ENCODE measurements around the gene MORN1.

DNA sequence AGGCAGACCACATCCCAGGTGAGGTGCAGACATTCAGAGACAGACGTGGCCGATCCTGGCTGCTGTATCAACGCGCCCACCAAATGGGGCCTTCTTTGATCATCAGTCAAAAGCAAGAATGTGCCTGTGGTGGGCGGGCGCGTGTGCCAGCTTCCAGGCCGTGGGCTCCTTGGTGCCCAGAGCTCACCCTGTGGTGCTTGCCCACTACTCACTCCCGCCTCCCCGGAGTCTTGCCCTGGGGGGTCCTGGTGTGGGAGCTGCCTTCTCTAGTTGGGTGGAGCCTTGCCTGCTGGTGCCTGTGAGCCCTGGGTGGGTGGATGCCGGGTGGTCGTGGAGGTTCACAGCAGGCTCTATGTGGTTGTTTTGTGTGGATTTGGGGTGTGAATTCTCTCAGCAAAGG, 92.7 kb downstream of the MORN1 start:
- TF ChIP-seq REST (IDR thresholded peaks at IDR 0.05; ENCODE audit: low read depth) (no peak), TCF12 (IDR thresholded peaks at IDR 0.05; ENCODE audit: low read depth) (no peak)
